Measurements from ENCODE around the gene CNRIP1. TPM values are rescaled to one million over a fixed set of nuclear protein-coding genes. Genes with fewer than 3 reads are reported as not detected.

CNRIP1 gene
- polyA plus RNA-seq, 1 donor (not counting 4 experiments of a cell fraction or from before 2014, with no cell fraction given) = 0.04 TPM

GRCh38 chr2:68336192-68336591, 16.4 kb upstream of the CNRIP1 start:
- Histone ChIP-seq H3K9ac (ENCODE audit: control insufficient read depth, extremely low read depth, insufficient read depth, low read length) (no peak overlapping the region), H2AFZ (ENCODE audit: control insufficient read depth, low read length) (no peak overlapping the region), H3K9me3 (ENCODE audit: control insufficient read depth, low read depth, low read length) (no peaks in the 10 kb centered on the region), H3K79me2 (ENCODE audit: control insufficient read depth, insufficient read depth, low read length) (no peaks in the 10 kb centered on the region), H3K9me1 (ENCODE audit: control insufficient read depth, extremely low read depth, insufficient read depth, low read length) (no peaks in the 10 kb centered on the region), H4K20me1 (ENCODE audit: control insufficient read depth, extremely low read depth, insufficient read depth, low read length) (no peaks in the 10 kb centered on the region), H3K4me3 (ENCODE audit: control insufficient read depth in 2 of 3, extremely low read depth in 1 of 3, insufficient read depth in 2 of 3, low read depth in 1 of 3, low read length in 3 of 3) (peak overlapping the region in 2 of 3 experiments; percentile 13 to 29), H3K4me1 (ENCODE audit: control insufficient read depth, extremely low read depth, insufficient read depth, low read length) (peaks cover 12% of the 10 kb centered on the region), H3K27me3 (ENCODE audit: control insufficient read depth, extremely low read depth, insufficient read depth, low read length) (no peaks in the 10 kb centered on the region), H3K36me3 (ENCODE audit: control insufficient read depth in 2 of 2, extremely low read depth in 1 of 2, insufficient read depth in 2 of 2, low read length in 2 of 2) (no peaks in the 10 kb centered on the region), H3K27ac (ENCODE audit: control insufficient read depth, insufficient read depth, low read length) (no peak overlapping the region), H3K4me2 (ENCODE audit: control insufficient read depth, extremely low read depth, insufficient read depth, low read depth, low read length) (peak overlapping the region; percentile 64)
- dilution Hi-C loops (cut with MboI; ENCODE audit: extremely low pct_ligation_motif_present, low sequenced_read_pairs) = no loop called here
- peak; percentile 81 for FAIRE-seq
- no peak for TF ChIP-seq EZH2 (IDR thresholded peaks at IDR 0.05; ENCODE audit: low read length)
- no peak for TF ChIP-seq CTCF (optimal IDR thresholded peaks at IDR 0.05 in 1 of 3, IDR thresholded peaks at IDR 0.05 in 1 of 3, conservative IDR thresholded peaks at IDR 0.05 in 1 of 3; ENCODE audit: extremely low read depth in 1 of 3, insufficient read depth in 2 of 3, low read length in 3 of 3)
- DNase-seq (ENCODE audit: low read depth, low spot score) = peak; percentile 15

GRCh38 chr2:68333931-68334330, 14.2 kb upstream of the CNRIP1 start:
- Histone ChIP-seq H2AFZ (ENCODE audit: control insufficient read depth, low read length) (no peak overlapping the region), H3K4me3 (ENCODE audit: control insufficient read depth in 2 of 3, extremely low read depth in 1 of 3, insufficient read depth in 2 of 3, low read depth in 1 of 3, low read length in 3 of 3) (no peak overlapping the region), H3K27me3 (ENCODE audit: control insufficient read depth, extremely low read depth, insufficient read depth, low read length) (no peaks in the 10 kb centered on the region), H3K9me1 (ENCODE audit: control insufficient read depth, extremely low read depth, insufficient read depth, low read length) (no peaks in the 10 kb centered on the region), H3K4me2 (ENCODE audit: control insufficient read depth, extremely low read depth, insufficient read depth, low read depth, low read length) (no peak overlapping the region), H3K9me3 (ENCODE audit: control insufficient read depth, low read depth, low read length) (no peaks in the 10 kb centered on the region), H3K4me1 (ENCODE audit: control insufficient read depth, extremely low read depth, insufficient read depth, low read length) (peaks cover 12% of the 10 kb centered on the region), H3K36me3 (ENCODE audit: control insufficient read depth in 2 of 2, extremely low read depth in 1 of 2, insufficient read depth in 2 of 2, low read length in 2 of 2) (no peaks in the 10 kb centered on the region), H3K9ac (ENCODE audit: control insufficient read depth, extremely low read depth, insufficient read depth, low read length) (no peak overlapping the region), H4K20me1 (ENCODE audit: control insufficient read depth, extremely low read depth, insufficient read depth, low read length) (no peaks in the 10 kb centered on the region), H3K27ac (ENCODE audit: control insufficient read depth, insufficient read depth, low read length) (no peak overlapping the region), H3K79me2 (ENCODE audit: control insufficient read depth, insufficient read depth, low read length) (no peaks in the 10 kb centered on the region)
- FAIRE-seq = no peak
- TF ChIP-seq CTCF (optimal IDR thresholded peaks at IDR 0.05 in 1 of 3, IDR thresholded peaks at IDR 0.05 in 1 of 3, conservative IDR thresholded peaks at IDR 0.05 in 1 of 3; ENCODE audit: extremely low read depth in 1 of 3, insufficient read depth in 2 of 3, low read length in 3 of 3) (no peak), EZH2 (IDR thresholded peaks at IDR 0.05; ENCODE audit: low read length) (no peak)
- no peak for DNase-seq (ENCODE audit: low read depth, low spot score)
- dilution Hi-C loops (cut with MboI; ENCODE audit: extremely low pct_ligation_motif_present, low sequenced_read_pairs) = no loop called here
